Body of pancreas (tissue), 4 donors: ENCODE results near the gene CD55.

ENCODE experiments used
- POLR2A ChIP-seq, 3 donors: fragments of 450-650 bp; IDR thresholded peaks; one replicate each; pipeline ENCODE4 v1.6.1; 2016; ENCODE audit warnings: antibody characterized with exemption in 3 of 3, mild to moderate bottlenecking in 2 of 3
- TF ChIP-seq, protein P1 (sequence below), 7 experiments: fragments of 450-650 bp in 4 of 7; fragments of 200-600 bp in 3 of 7; sonication (generic) in 3 of 7; IDR thresholded peaks; one replicate each; pipeline ENCODE4 v1.5.1; 2016 to 2019; ENCODE audit warnings: antibody characterized with exemption in 7 of 7

DNA sequence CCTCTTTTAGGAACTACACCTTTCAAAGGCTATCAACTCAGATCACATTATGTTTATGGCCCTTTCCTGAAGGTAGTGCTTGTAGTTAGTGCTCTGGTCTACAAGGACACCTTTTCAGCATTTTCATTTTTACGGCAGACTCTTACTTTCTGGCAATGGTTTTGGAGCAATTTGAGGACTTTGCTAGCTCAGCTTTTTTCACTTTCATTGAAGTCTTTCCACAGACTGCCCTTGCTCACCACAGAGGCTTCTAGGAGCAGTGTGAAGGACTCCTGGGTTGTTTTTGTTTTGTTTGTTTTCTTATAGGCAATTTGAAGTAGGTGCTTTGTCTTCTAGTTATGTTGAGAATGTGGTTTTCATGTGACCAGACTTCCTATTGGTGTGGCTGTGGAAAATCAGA lies 43.1 kb downstream of the CD55 start:
- TF ChIP-seq, protein P1, sequence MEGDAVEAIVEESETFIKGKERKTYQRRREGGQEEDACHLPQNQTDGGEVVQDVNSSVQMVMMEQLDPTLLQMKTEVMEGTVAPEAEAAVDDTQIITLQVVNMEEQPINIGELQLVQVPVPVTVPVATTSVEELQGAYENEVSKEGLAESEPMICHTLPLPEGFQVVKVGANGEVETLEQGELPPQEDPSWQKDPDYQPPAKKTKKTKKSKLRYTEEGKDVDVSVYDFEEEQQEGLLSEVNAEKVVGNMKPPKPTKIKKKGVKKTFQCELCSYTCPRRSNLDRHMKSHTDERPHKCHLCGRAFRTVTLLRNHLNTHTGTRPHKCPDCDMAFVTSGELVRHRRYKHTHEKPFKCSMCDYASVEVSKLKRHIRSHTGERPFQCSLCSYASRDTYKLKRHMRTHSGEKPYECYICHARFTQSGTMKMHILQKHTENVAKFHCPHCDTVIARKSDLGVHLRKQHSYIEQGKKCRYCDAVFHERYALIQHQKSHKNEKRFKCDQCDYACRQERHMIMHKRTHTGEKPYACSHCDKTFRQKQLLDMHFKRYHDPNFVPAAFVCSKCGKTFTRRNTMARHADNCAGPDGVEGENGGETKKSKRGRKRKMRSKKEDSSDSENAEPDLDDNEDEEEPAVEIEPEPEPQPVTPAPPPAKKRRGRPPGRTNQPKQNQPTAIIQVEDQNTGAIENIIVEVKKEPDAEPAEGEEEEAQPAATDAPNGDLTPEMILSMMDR (IDR thresholded peaks at IDR 0.05), result no peak
- TF ChIP-seq POLR2A (IDR thresholded peaks at IDR 0.05), result no peak
